K562 (cell line): ENCODE measurements around the gene TCF15. TPM values are rescaled to one million over a fixed set of nuclear protein-coding genes. Genes with fewer than 3 reads are reported as not detected.

ENCODE experiments used
- RBBP5 ChIP-seq: fragments of 200-600 bp; sonication (generic); IDR thresholded peaks from 2 replicates; pipeline ENCODE4 v1.6.1; 2012; ENCODE audit warnings: borderline replicate concordance, mild to moderate bottlenecking, low read length, control low read depth, inconsistent platforms; ENCODE audit not compliant: insufficient read depth, poor library complexity, severe bottlenecking
- ZKSCAN8 ChIP-seq: fragments of 200-800 bp; sonication (Bioruptor generic); IDR thresholded peaks from 2 replicates; pipeline ENCODE4 v1.6.1; 2016; ENCODE audit warnings: missing genetic modification characterization, missing compliant biosample characterization
- ZNF830 ChIP-seq: fragments of 250-450 bp; sonication (Bioruptor Pico); IDR thresholded peaks from 2 replicates; pipeline ENCODE4 v1.5.0; 2021; ENCODE audit warnings: mild to moderate bottlenecking
- polyA plus RNA-seq, 8 experiments: library from polyadenylated mRNA; depleted of rRNA in 4 of 8; stranded (reverse) in 5 of 8; unstranded in 3 of 8; fragments of >200 nt; fragmentation: Nextera tagmentation in 2 of 8; fragmentation: Illumina TruSeq in 1 of 8; extraction: Ambion mirVana in 2 of 8; extraction: Trizol in 1 of 8; gene quantifications; 2 replicates each; pipeline versions ENCODE4 v1.2.1 to v1.2.3, GENCODE V29; 2011 to 2014; ENCODE audit warnings: inconsistent platforms in 1 of 8, missing spikeins in 1 of 8
- total RNA-seq, 7 experiments: library from RNA; depleted of rRNA in 6 of 7; stranded (reverse); fragments of >200 nt in 6 of 7; fragmentation: Illumina TruSeq in 2 of 7; extraction: Trizol in 2 of 7; gene quantifications; 2 replicates each; pipeline versions ENCODE4 v1.2.1 to v1.2.3, GENCODE V29; 2011 to 2021; ENCODE audit warnings: low replicate concordance in 1 of 7
- TF ChIP-seq, protein P1 (sequence below): sonication (generic); formaldehyde crosslinking; IDR thresholded peaks from 2 replicates; pipeline ENCODE4 v1.9.0; 2022; ENCODE audit warnings: mild to moderate bottlenecking, missing genetic modification reagents
- TF ChIP-seq, protein P2 (sequence below): fragments of 150-350 bp; conservative IDR thresholded peaks from 2 replicates; pipeline ENCODE4 v1.6.1; 2014; ENCODE audit warnings: low read length
- TF ChIP-seq, protein P3 (sequence below), 2 experiments: fragments of 150-350 bp in 1 of 2; IDR thresholded peaks; 2 replicates each; pipeline ENCODE4 v1.6.1; 2012 to 2016; ENCODE audit warnings: low read depth in 2 of 2, low read length in 2 of 2, mild to moderate bottlenecking in 1 of 2, moderate library complexity in 1 of 2

The TCF15 gene
- total and polyA plus RNA-seq, 9 of the 15 experiments (the other 6 are each of a cell fraction or from before 2014, with no cell fraction given) = 0.04 to 5.0 (median 1.2) TPM

DNA sequence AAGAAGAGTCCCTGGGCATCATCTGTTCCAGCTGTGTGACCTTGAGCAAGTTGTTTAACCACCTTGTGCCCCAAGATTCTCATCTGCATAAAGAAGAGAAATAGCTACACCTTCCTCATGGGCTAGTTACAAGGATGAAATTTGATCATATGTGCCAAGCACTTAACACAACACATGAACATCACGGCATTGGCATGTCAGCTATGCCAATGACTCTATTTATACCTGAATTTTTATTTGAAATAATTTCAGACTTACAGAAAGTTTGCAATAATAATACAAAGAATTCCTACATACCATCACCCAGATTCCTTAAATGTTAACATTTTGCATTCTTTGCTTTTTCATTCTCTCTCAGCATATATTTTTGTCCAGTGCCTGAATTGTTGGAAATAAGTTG, 21.0 kb upstream of the TCF15 start (continued):
- TF ChIP-seq, protein P1, sequence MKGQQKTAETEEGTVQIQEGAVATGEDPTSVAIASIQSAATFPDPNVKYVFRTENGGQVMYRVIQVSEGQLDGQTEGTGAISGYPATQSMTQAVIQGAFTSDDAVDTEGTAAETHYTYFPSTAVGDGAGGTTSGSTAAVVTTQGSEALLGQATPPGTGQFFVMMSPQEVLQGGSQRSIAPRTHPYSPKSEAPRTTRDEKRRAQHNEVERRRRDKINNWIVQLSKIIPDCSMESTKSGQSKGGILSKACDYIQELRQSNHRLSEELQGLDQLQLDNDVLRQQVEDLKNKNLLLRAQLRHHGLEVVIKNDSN (CRISPR knock-in tag) = no peak
- TF ChIP-seq ZKSCAN8 = no peak
- TF ChIP-seq, protein P2, sequence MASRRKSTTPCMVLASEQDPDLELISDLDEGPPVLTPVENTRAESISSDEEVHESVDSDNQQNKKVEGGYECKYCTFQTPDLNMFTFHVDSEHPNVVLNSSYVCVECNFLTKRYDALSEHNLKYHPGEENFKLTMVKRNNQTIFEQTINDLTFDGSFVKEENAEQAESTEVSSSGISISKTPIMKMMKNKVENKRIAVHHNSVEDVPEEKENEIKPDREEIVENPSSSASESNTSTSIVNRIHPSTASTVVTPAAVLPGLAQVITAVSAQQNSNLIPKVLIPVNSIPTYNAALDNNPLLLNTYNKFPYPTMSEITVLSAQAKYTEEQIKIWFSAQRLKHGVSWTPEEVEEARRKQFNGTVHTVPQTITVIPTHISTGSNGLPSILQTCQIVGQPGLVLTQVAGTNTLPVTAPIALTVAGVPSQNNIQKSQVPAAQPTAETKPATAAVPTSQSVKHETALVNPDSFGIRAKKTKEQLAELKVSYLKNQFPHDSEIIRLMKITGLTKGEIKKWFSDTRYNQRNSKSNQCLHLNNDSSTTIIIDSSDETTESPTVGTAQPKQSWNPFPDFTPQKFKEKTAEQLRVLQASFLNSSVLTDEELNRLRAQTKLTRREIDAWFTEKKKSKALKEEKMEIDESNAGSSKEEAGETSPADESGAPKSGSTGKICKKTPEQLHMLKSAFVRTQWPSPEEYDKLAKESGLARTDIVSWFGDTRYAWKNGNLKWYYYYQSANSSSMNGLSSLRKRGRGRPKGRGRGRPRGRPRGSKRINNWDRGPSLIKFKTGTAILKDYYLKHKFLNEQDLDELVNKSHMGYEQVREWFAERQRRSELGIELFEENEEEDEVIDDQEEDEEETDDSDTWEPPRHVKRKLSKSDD = no peak
- TF ChIP-seq, protein P3, sequence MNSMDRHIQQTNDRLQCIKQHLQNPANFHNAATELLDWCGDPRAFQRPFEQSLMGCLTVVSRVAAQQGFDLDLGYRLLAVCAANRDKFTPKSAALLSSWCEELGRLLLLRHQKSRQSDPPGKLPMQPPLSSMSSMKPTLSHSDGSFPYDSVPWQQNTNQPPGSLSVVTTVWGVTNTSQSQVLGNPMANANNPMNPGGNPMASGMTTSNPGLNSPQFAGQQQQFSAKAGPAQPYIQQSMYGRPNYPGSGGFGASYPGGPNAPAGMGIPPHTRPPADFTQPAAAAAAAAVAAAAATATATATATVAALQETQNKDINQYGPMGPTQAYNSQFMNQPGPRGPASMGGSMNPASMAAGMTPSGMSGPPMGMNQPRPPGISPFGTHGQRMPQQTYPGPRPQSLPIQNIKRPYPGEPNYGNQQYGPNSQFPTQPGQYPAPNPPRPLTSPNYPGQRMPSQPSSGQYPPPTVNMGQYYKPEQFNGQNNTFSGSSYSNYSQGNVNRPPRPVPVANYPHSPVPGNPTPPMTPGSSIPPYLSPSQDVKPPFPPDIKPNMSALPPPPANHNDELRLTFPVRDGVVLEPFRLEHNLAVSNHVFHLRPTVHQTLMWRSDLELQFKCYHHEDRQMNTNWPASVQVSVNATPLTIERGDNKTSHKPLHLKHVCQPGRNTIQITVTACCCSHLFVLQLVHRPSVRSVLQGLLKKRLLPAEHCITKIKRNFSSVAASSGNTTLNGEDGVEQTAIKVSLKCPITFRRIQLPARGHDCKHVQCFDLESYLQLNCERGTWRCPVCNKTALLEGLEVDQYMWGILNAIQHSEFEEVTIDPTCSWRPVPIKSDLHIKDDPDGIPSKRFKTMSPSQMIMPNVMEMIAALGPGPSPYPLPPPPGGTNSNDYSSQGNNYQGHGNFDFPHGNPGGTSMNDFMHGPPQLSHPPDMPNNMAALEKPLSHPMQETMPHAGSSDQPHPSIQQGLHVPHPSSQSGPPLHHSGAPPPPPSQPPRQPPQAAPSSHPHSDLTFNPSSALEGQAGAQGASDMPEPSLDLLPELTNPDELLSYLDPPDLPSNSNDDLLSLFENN (IDR thresholded peaks at IDR 0.05; ENCODE audit: low read depth in 2 of 2, low read length in 2 of 2) = no peak
- TF ChIP-seq ZNF830 (CRISPR knock-in tag) = no peak
- no peak for TF ChIP-seq RBBP5
